ENCODE results near the gene RRM2.
A peak's percentile ranks its signal among the peaks of the same experiment; 100 is the strongest.

Gene RRM2

DNA sequence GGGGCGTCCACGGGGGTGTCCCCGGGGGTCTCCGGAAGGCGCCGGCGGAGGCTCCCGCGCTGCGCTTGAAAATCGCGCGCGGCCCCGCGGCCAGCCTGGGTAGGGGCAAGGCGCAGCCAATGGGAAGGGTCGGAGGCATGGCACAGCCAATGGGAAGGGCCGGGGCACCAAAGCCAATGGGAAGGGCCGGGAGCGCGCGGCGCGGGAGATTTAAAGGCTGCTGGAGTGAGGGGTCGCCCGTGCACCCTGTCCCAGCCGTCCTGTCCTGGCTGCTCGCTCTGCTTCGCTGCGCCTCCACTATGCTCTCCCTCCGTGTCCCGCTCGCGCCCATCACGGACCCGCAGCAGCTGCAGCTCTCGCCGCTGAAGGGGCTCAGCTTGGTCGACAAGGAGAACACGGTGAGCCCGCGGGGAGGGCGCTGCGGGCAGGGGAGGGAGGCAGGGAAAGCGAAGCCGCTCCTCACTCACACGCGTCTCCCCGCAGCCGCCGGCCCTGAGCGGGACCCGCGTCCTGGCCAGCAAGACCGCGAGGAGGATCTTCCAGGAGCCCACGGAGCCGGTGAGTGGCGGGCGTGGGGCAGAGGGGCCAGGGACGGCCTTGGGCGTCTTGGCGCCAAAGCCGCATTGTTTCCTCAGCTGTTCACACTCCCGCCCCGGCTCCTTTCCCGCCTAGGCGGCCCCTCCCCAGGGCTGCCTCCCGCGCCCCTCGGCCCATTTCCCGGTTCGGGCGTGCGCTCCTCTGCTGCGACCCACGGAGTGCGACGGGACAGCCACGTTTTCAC is at the start of gene RRM2:
Gene RRM2 (plus strand): TSS at position 240 of the 781 bp plus-strand sequence. CDS start 60 bp downstream, at position 300.
- DNase-seq (ENCODE audit: low read depth): peak; percentile 72

DNA sequence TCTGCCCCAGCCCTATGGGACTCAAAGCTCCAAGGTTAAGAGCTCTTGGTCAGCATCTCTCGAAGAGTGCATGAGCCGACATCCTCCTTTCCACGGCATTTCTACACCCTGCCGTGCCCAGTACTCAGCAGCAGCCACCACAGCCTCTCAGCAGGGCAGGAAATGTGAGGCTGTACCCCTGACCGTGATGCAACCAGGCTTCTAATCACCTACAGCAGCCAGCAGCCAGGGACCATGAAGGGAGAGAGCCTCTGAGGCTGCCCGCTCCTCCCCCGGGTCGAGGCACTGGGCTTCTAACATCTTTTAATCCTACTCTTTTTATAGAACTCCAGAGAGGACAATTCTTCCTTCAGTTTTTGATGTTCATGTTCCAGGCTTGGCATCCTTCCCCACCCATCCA is 48.8 kb upstream of the RRM2 start:
- DNase-seq (ENCODE audit: low read depth): no peak

DNA sequence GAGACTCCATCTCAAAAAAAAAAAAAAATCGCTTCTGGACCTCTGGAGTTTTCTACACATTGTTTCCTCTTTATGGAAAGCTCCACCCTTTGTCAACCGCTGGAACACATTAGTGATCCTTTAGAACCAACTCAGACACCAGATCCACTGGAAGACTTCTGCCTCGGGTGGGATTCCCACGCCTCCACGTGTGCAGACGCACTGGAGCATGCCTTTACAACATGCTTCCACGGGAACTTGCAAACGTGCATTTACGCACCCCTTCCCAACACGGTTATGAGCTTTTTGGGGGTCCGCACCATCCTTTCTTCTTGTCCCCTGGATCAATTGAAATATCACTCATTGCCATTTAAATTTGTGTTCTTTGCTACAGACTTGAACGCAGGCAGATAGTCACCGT is 47.4 kb upstream of the RRM2 start:
- DNase-seq (ENCODE audit: low read depth): no peak

DNA sequence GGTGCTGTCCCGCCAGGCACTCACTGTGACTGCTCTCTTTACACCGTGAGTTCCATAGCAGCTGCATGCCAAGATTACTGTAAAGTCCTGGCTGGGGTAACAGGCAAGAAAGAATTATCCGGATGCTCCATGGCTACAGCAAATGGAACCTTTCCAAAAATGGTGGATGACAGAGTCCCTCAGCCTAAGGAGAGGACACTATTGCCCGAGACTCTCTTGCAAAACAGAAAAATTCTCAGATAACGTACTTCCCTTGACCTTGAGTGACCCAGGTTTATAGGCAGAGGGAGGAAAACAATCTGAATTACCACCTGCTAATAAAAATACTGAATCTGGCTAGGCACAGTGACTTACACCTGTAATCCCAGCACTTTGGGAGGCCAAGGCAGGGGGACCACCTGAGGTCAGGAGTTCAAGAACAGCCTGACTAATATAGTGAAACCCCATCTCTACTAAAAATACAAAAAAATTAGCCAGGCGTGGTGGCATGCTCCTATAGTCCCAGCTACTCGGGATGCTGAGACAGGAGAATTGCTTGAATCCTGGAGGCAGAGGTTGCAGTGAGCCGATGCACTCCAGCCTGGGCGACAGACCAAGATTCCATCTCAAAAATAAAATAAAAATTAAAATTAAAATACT is 46.8 kb upstream of the RRM2 start:
- DNase-seq (ENCODE audit: low read depth): no peak

DNA sequence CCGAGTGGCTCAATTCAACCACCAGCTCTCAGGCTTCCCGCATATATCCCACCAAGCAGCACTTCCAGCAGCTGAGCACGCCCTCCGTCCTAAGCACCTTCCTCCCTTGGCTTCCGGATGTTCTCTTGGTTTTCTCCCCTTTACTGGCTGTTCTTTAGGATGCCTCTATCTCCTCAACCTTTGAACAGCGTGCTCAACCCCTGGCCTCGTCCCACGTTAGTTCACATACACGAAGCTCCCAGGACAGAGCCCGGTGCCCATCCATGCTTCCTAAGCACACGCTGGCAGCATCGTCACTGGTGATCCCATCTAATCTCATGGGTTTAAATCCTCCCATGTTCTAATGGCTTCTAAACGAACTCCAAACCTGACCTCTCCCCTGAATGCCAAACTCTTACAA is 46.0 kb upstream of the RRM2 start:
- no peak for DNase-seq (ENCODE audit: low read depth)

DNA sequence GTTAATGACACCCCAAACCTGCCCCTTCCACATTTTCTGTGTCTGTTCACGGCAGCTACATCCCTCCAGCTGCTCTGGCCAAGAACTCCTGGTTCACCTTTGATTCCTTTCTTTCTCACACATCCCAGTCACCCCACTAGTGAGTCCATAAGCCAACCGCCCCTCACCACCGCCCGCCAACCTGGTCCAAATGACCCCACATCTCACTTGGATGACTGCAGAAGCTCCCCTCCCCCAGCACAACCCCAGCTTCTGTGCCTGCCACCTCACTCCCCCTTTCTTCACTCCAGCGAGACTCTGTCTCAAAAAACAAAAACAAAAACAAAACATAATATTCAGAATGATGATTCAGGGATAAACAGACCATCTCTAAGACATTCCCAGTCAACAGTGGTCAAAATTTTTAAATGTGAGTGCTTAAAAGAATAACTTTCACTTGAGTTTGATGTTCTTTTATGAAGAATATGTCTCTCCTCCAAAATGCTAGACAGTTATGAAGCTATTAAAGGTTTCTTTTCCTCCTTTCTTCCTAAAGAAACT is 45.5 kb upstream of the RRM2 start:
- no peak for DNase-seq (ENCODE audit: low read depth)

DNA sequence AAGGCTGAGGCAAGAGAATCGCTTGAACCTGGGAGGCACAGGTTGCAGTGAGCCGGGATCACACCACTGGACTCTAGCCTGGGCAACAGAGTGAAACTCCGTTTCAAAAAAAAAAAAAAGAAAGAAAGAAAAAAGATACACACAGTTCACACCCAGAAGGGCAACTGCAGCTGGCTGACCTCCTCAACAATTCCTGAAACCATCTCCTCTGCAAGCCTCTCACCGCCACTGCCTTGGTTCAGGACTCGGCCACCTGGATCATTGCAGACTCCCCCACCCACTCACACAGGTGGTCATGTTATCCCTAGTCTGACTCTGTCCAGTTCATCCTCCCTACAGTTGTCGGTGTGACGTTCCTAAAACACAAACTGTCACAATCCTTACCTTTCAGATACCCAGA is 44.5 kb upstream of the RRM2 start:
- DNase-seq (ENCODE audit: low read depth): no peak

DNA sequence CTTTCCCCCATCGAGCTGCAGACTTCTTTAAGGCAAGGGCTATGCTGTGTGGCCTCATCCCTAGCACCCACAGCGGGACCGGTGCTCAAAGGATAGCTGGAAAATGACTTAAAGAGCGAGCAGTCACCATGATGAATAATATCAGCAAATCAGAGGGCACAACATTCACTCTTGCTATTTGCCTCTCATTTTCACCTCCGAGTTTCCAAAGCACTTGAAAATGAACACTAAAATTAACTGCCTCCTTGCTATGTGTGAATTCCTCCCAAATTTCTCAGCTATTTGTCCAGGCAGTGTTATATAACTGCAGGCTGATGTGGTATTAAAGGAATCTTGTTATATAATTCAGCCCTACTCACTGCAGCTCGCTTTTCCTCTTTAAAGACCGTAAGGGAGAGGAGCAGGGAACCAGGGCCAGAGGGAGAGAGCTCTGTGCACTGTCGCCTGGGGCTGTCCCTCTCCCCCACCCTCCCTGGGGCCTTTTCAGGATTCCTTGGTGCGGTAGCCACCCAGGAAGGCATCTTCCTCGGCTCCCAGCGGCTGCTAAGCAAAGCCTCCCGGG is 43.8 kb upstream of the RRM2 start:
- DNase-seq (ENCODE audit: low read depth): no peak

DNA sequence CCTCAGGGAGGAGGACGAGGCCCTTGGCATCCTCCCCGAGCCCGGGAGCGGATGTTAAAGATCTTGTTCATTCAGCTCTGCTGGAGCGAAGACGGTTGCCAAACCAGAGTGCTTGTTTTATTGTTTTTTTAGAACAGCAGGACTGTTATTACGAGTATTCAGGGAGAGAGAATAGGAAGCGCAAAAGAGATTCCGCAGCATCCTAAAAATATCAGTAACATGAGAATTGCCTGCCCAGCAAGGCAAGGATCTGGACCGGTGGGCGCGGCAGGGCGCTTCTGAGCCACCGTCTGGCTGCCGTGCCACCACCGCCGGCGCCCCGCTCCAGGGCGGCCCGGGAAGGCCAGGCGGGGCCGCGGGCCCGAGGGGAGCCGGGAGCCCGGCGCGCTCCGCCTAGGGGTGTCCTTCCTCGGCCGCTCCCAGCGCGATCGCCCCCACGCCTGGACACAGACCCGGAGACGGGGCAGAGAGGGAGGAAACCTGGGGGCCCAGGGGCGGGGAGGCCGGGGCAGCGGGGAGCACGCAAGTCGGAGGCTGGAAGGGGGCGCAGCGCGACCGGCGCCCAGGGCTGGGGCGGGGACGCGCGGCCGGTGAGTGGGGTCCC is 43.2 kb upstream of the RRM2 start:
- no peak for DNase-seq (ENCODE audit: low read depth)

DNA sequence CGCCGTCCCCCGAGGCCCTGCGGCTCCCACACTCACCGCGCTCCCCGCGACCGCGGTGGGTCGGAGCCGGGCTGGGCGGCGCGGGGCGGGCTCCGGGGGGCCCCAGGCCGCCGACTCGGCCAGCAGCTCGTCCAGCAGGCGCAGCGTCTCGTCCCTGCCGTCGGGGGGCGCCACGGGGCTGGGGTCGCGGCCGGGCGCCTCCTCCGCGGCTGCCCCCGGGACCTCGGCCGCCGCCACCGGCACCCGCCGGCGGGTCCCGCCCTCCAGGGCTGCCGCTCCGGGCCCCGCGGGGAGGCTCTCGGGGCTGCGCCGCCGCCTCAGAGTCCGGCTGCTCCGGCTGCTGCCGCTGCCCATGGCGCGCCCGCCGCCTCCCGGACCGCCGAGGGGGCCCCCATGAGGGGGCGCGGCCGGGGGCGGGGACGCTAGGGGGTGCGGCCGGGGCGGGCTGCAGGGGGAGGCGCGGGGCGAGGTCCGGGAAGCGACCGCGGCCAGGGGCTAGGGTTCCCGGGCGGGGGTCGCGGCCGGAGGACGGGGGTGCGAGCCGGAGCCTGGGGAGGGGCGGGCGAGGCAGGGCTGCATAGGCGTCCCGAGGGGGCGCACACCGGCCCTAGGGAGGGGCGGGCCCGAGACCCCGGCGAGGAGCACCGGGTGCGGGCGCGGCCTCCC is 42.5 kb upstream of the RRM2 start, which contains the start of gene CYS1:
Gene CYS1 (minus strand): TSS at position 542 of the 666 bp plus-strand sequence. CDS start 188 bp downstream, at position 354.
- DNase-seq (ENCODE audit: low read depth): no peak

DNA sequence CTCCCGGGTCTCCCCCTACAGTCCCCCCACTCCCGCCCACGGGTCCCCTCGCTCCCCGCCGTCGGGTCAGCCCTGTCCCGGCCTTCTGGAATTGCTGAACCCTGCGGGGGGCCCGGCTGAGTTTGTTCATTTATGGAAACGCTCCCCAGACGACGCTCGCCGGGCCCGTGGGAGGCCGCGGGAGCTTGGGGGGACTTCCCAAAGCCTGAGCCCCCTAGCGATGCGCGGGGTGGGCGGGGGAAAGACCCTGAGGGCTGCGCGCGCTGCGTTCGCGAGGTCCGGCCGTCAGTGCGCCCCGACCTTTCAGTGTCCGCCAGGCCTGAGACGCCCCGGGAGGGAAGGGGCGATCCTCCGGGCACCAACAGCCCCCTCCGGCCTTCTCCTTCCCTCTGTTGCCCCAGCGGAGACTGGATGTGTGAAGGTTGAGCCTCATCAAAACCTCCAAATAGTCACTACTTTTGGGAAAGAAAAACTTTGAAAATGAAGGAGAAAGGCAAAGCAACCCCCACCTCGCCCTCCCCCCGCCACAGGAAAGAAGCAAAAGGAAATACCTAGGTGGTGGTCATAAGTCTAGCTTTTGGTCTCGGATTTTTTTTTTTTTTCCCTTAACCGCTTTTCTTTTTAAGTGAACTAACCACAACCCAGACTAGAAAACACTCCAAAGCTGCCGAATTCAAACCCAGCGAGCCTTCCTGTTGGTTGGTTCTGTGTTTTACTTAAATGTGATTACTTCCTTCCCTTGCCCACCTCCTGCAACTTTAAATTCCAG is 41.8 kb upstream of the RRM2 start:
- DNase-seq (ENCODE audit: low read depth): no peak

DNA sequence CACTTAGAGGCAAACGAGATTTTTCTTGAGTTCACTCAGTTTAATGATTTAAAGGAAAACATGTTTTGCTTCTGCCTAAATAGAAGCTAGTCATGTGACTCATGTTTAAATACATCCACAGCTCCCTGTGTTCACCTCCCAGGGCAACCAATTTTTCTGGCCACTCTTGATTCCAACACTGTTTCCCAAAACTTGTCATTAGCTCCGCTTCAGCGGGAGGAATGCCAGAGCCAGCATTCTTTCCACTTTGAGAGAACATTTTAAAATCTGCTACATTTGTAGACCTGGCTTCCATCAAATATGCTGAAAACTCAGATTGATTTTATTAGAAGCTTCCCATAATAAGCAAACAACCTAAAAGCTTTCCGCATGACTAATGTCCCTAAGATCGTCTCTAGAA is 39.5 kb upstream of the RRM2 start:
- no peak for DNase-seq (ENCODE audit: low read depth)

DNA sequence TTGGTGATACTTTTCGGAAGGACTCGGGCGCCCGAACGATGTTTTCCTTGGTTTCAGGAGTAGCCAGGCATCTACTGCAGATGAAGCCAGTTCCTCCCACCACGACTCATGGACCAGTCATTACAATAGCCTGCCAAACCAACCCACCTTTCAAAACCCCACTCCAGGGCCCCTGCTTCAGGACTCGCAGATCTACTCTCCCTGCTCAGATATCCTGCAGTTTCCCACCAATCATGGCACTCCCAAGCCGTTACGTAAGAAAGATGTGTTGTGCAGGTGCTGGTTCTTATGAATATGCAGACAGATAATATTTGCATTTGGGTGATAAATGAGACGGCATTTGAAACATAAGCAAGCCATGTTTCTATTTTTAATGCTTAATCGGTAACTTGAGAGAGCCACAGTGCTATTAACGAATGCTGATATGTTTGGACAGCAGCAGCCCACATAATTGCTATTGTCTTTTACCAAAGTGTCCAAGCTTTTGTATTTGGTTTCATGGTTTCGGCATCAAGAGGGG is 38.8 kb upstream of the RRM2 start:
- DNase-seq (ENCODE audit: low read depth): no peak

DNA sequence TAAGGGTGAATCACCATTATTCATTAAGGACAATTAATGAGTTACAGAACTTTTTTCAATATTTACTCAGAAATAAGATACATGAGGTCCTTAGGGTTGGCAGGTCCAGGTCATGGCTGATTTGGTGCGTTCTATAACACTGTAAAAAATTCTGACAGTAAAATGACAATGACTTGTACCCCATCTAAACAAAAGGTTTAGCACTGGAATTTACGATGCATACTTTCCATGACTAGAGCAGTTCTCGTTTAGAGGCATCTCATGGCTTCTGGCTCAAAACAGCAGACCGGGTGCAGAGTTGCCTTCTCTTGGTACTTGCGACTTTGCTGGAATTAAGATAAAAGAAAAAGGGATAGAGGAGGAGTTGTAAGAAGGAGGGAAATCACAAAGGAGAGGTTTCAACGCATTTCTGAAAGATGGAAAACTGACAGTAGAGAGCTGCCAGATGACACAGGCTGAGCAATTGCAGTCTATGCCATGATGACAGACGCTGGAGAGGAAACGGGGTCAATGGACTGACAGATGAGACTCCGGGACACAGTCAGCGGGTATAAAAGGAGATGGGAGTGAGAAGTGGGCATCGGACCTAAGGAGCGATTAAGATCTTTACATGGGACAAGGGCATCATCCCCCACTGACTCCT is 38.2 kb upstream of the RRM2 start:
- DNase-seq (ENCODE audit: low read depth): no peak

DNA sequence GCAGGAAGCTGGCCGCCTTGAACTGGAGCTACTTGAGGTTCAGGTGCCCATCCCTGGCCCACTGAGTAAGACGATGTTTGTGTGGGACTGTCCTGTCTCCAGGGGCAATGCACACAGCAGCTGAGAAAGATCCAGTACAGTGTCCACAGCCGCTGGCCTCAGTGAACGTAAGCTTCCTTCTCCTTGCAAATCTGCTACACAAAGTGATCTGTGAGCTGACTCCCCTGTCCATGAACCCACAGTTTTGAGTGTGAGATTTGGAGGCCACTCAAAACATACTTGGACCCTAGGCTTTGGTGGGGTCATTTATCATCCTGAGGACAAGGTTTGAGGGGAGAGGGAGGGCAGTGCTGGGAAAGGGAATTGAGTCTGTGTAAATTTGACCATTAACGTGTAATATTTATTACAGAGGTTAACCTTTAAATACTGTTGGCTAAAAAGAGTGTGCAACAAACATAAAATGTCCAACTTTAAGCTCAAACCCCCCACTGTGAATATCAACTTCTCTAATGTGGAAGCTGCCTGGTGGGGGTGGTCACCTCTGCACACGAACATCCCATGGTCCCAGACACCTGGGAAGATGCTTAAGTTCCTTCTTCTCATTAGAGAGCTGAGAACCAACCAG is 37.4 kb upstream of the RRM2 start:
- DNase-seq (ENCODE audit: low read depth): no peak

DNA sequence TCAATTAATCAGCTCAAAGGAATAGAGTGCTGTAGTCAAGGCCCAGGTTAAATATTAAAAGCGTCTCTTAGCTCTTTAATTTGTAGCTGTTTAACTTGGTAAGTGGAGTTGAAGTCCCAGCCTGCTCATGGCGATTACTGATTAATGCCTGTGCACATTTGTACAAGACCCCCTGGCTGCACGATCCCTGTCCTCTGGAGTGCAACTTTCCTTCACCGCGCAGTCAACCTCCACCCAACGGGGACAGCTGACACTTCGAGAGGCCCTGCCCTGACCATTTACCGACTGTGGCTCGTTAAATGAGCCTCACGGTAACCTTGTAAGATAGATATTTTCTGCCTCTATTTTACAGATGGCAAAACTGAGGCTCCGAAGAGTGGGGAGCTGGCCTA is 36.9 kb upstream of the RRM2 start:
- no peak for DNase-seq (ENCODE audit: low read depth)

DNA sequence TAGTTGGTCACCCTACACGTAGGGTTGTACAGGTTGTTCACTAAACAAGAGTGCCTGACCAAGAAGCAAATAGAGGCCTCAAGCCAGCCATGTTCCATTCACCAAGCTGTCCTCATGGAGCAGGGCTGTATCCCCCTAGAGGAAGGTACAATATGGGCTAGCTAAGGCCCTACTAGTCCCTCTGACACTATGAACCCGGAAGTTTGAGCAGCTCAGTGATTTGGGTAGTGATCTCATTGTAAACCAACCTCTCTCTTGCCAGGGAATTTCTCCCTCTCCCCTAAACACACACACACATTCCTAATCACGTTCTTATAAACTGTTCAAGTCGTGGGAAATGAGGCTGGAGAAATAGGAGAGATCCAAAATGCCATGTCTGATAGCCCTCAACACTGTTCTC is 35.6 kb upstream of the RRM2 start:
- no peak for DNase-seq (ENCODE audit: low read depth)

DNA sequence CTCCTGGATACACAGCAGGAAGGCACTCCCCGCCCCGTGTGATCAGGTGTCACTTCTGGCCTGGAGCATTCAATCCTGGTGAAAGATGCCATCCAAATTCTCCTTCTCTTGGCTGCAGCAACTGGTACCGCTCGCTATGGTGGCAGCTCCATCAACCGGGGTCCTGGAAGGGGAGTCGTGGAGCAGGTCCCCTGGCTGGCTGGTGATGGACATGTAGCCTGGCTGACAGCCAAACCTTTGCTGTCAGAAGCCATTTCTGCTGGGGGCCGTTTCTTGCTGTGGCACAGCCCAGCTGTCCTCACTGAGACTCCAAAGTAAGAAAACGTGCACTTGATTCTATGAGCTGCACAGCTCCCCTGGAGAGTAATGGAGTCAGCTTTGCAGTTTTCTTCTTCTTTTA is 35.2 kb upstream of the RRM2 start:
- DNase-seq (ENCODE audit: low read depth): no peak

DNA sequence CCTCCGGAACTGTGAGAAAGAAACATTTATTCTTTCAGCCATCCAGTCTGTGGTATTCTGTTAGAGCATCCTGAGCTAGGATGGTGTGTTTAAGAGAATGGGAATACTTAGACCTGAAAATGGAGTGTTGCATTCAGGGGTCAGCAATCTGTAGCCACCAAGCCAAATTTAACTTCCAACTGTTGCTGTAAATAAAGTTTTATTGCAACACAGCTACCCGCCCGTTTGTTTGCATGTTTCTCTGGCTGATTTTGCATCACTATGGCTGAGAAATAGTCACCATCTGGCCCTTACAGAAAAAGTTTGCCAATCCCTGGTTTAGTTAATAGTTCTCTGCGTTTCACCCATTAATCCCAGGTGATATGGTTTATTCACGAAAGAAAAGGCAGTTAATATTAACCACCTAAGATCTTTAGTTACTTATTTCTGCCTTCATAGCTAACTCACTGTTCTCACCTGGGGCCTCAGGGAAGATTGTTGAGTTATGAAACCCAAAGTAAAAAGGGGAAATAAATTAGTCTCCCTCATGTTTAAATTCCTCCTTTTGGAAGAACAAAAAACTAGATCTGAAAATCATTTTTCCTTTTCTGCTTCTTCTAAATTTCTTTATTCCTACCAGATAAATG is 32.9 kb upstream of the RRM2 start:
- no peak for DNase-seq (ENCODE audit: low read depth)

Data from stimulated activated CD8-positive, alpha-beta memory T cell treated with anti-CD3 and anti-CD28 coated beads, Interleukin-12 subunit alpha, Interleukin-12 subunit beta, amount 100 ng/mL, for 4 hours (primary cell).